ENCODE measurements around the gene TMEM132A. TPM values are rescaled to one million over a fixed set of nuclear protein-coding genes. Genes with fewer than 3 reads are reported as not detected.

TMEM132A gene
- polyA plus RNA-seq, 1 of the 3 experiments (the other 2 are of a cell fraction): 66.9 TPM

GRCh38 chr11:60944490-60945294, 20.4 kb downstream of the TMEM132A start:
- WGBS (ENCODE audit: low lambda C conversion rate): 71% methylated on average over 11 of the region's 11 CpGs
- no peaks in the 10 kb centered on the region for H3K36me3 ChIP-seq (replicated peaks in 1 of 2; ENCODE audit: control insufficient read depth in 1 of 2, insufficient read depth in 2 of 2, low read length in 1 of 2)

DNA sequence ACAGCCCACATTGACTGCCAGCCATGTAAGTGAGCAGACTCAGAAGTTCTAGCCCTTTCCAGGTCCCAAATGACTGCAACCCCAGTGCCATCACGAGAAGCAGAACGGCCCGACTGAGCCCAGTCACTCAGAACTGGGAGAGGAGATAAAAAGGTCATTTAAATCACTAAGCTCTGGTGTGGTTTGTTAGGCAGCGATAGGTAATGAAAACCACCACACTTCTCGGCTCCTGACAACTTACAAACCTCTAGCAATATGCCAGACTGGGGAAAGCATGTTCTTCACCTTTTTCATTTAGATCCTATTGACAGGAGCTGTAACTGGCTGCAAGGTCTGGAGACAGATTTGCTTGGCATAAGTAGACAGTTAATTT, 21.0 kb downstream of the TMEM132A start:
- ChIA-PET POLR2A (no interaction called here), CTCF (interaction anchor here (0.8 to 1.5 kb wide), 5 partner anchors 58 to 191 kb away, joined by 3 to 4 read pairs (median 3); no protein-coding TSS in a partner anchor)
- 74% methylated on average over 5 of the region's 5 CpGs for WGBS (ENCODE audit: low lambda C conversion rate)

More at GRCh38 chr11:60944490-60945294, 20.4 kb downstream of the TMEM132A start:
- Histone ChIP-seq H3K4me3 (ENCODE audit: low read depth in 2 of 2, low read length in 1 of 2) (no peak overlapping the region), H3K27ac (ENCODE audit: low read depth in 2 of 2, low read length in 1 of 2) (no peak overlapping the region), H3K9me2 (no peaks in the 10 kb centered on the region), H3K9me3 (no peaks in the 10 kb centered on the region), H2AFZ (ENCODE audit: low read depth) (no peak overlapping the region), H4K20me1 (ENCODE audit: insufficient read depth) (no peaks in the 10 kb centered on the region), H3F3A (replicated peaks; ENCODE audit: insufficient read depth) (no peaks in the 10 kb centered on the region), H3K79me2 (ENCODE audit: insufficient read depth) (no peaks in the 10 kb centered on the region), H3K9ac (no peak overlapping the region), H3K4me2 (no peak overlapping the region), H3K4me1 (ENCODE audit: control insufficient read depth in 1 of 2, insufficient read depth in 2 of 2, low read depth in 1 of 2, low read length in 1 of 2) (no peaks in the 10 kb centered on the region; a peak in 1 of 4 replicates), H3K27me3 (ENCODE audit: insufficient read depth) (no peaks in the 10 kb centered on the region)
- CTCF ChIA-PET: interaction anchor here (0.8 to 1.5 kb wide), 5 partner anchors 57 to 192 kb away, joined by 3 to 4 read pairs (median 3); no protein-coding TSS in a partner anchor
- TF ChIP-seq RAD21 (IDR thresholded peaks at IDR 0.05; ENCODE audit: low read length) (peak; percentile 25; the same call in 1 of the 2 replicates), TCF12 (IDR thresholded peaks at IDR 0.05) (no peak)
- POLR2A ChIA-PET: no interaction called here
- DNase-seq: no peak

More for the DNA sequence above, 21.0 kb downstream of the TMEM132A start:
- H3K9me3 ChIP-seq: no peaks in the 10 kb centered on the region
- H3K36me3 ChIP-seq (replicated peaks in 1 of 2; ENCODE audit: control insufficient read depth in 1 of 2, insufficient read depth in 2 of 2, low read length in 1 of 2): no peaks in the 10 kb centered on the region
- no peaks in the 10 kb centered on the region for H4K20me1 ChIP-seq (ENCODE audit: insufficient read depth)
- TF ChIP-seq USF1 (IDR thresholded peaks at IDR 0.05; ENCODE audit: borderline replicate concordance, low read depth) (no peak), RCOR1 (IDR thresholded peaks at IDR 0.05; ENCODE audit: low read length) (no peak), SMC3 (IDR thresholded peaks at IDR 0.05; ENCODE audit: low read depth, low read length) (no peak), MAX (IDR thresholded peaks at IDR 0.05; ENCODE audit: low read depth) (no peak), TEAD4 (IDR thresholded peaks at IDR 0.05; ENCODE audit: borderline replicate concordance, insufficient read depth) (no peak), FOXJ3 (CRISPR knock-in tag; IDR thresholded peaks at IDR 0.05) (no peak), RAD21 (IDR thresholded peaks at IDR 0.05; ENCODE audit: low read length) (no peak), ELF1 (IDR thresholded peaks at IDR 0.05) (no peak), EP300 (IDR thresholded peaks at IDR 0.05; ENCODE audit: borderline replicate concordance in 1 of 2, low read depth in 1 of 2, low read length in 1 of 2) (no peak), POLR2AphosphoS5 (IDR thresholded peaks at IDR 0.05; ENCODE audit: low read depth, low read length) (no peak)
- TF ChIP-seq, protein P1, sequence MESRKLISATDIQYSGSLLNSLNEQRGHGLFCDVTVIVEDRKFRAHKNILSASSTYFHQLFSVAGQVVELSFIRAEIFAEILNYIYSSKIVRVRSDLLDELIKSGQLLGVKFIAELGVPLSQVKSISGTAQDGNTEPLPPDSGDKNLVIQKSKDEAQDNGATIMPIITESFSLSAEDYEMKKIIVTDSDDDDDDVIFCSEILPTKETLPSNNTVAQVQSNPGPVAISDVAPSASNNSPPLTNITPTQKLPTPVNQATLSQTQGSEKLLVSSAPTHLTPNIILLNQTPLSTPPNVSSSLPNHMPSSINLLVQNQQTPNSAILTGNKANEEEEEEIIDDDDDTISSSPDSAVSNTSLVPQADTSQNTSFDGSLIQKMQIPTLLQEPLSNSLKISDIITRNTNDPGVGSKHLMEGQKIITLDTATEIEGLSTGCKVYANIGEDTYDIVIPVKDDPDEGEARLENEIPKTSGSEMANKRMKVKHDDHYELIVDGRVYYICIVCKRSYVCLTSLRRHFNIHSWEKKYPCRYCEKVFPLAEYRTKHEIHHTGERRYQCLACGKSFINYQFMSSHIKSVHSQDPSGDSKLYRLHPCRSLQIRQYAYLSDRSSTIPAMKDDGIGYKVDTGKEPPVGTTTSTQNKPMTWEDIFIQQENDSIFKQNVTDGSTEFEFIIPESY (IDR thresholded peaks at IDR 0.05; ENCODE audit: borderline replicate concordance, low read depth): no peak
- TF ChIP-seq, protein P2, sequence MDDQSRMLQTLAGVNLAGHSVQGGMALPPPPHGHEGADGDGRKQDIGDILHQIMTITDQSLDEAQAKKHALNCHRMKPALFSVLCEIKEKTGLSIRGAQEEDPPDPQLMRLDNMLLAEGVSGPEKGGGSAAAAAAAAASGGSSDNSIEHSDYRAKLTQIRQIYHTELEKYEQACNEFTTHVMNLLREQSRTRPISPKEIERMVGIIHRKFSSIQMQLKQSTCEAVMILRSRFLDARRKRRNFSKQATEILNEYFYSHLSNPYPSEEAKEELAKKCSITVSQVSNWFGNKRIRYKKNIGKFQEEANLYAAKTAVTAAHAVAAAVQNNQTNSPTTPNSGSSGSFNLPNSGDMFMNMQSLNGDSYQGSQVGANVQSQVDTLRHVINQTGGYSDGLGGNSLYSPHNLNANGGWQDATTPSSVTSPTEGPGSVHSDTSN (IDR thresholded peaks at IDR 0.05): no peak
- H2AFZ ChIP-seq (ENCODE audit: low read depth): no peak overlapping the region
- no peak overlapping the region for H3K27ac ChIP-seq (ENCODE audit: low read depth in 2 of 2, low read length in 1 of 2)
- H3F3A ChIP-seq (replicated peaks; ENCODE audit: insufficient read depth): no peaks in the 10 kb centered on the region
- H3K4me3 ChIP-seq (ENCODE audit: low read depth in 2 of 2, low read length in 1 of 2): no peak overlapping the region
- no peak overlapping the region for H3K9ac ChIP-seq
- H3K9me2 ChIP-seq: no peaks in the 10 kb centered on the region
- H3K4me1 ChIP-seq (ENCODE audit: control insufficient read depth in 1 of 2, insufficient read depth in 2 of 2, low read depth in 1 of 2, low read length in 1 of 2): no peaks in the 10 kb centered on the region; a peak in 1 of 4 replicates
- no peaks in the 10 kb centered on the region for H3K27me3 ChIP-seq (ENCODE audit: insufficient read depth)
- H3K79me2 ChIP-seq (ENCODE audit: insufficient read depth): no peaks in the 10 kb centered on the region
- H3K4me2 ChIP-seq: no peak overlapping the region
- DNase-seq: no peak
